Left hindlimb (tissue), 1 donor: ENCODE data around the gene SMARCD3.
A peak's percentile ranks its signal among the peaks of the same experiment; 100 is the strongest.

Experiments
- DNase-seq: peaks from one replicate; pipeline ENCODE4 v3.0.0-alpha.2; 2018

SMARCD3 gene

GRCh38 chr7:151248346-151249033 is at the start of gene SMARCD3:
TSS of gene SMARCD3 (minus strand) at chr7:151248694. CDS start at chr7:151248562, 132 bp downstream.
- peak; percentile 82 for DNase-seq

DNA sequence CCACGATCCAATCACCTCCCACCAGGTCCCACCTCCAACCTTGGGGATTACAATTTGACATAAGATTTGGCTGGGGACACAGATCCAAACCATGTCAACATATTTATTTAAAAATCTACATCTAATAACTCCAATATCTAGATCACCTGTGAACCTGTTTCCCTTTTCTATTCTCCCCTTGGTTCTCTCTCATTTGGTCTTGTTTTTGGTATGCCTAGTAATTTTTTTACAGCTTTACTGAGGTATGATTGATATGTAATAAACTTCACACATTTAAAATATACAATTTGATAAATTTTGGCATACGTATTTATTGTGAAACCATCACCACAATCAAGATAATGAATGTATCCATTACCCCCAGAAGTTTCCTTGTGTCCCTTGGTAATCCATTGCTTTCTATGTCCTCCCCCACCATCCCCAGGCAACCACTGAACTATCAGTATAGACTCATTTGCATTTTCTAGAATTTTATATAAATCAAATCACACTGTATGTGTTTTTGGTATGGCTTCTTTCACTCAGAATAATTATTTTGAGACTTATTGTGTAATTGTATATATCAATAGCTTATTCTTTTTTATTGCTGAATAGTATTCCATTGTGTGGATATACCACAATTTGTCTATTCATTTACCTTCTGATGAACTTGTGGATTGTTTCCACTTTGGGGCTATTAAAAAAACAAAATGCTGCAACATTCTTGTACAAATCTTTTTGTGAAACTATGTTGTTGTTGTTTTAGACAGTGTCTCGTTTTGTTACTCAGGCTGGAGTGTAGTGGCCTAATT is 47.9 kb upstream of the SMARCD3 start:
- no peak for DNase-seq

DNA sequence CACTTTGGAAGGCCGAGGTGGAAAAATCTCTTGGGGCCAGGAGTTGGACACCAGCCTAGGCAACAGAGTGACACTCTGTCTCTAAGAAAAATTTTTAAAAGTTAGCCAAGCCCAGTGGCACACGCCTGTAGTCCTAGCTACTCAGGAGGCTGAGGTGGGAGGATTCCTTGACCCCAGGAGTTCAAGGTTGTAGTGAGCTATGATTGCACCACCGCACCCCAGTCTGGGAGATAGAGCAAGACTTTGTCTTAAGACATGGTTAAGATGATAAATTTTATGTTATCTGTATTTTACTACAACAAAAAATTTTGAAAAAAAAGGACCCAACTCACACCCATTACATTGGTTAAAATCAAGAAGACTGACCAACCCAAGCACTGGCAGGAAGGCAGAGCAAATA is 44.4 kb upstream of the SMARCD3 start:
- no peak for DNase-seq

- DNase-seq, result no peak
These were observed 42.7 kb upstream of the SMARCD3 start for GRCh38 chr7:151291206-151291605.

GRCh38 chr7:151290355-151290760 is 41.9 kb upstream of the SMARCD3 start:
- no peak for DNase-seq

DNA sequence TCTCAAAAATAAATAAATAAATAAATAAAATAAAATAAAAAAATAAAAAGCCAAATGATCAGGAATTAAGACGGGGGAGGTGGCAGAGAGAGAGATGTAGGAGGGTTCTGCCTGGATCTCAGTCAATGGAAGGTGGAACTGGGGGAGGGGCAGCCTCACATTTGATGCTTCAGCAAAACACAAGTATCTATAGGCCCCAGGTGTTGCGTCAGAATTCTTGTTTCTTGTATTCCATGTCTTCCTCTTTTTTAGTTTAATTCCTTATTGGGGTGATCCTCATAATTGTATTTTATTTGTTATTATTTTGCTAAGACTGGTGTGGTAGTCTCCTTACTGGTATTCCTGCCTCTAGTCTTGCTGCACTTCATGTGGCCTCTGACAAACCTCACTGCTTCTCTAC is 41.4 kb upstream of the SMARCD3 start:
- no peak for DNase-seq

DNA sequence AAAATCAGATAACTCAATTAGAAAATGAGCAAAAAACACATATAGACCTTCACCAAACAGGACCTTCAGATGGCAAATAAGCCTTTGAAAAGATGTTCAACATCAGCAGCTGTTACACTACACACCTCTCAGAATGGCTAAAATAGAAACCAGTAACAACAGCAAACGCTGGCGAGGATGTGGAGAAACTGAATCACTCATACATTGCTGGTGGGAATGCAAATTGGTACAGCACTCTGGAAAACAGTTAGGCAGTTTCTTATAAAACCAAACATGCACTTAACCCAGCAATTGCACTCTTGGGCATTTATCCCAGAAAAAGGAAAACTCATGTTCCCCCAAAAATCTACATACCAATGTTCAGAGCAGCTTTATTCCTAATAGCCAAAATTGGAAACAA is 37.7 kb upstream of the SMARCD3 start:
- no peak for DNase-seq

DNA sequence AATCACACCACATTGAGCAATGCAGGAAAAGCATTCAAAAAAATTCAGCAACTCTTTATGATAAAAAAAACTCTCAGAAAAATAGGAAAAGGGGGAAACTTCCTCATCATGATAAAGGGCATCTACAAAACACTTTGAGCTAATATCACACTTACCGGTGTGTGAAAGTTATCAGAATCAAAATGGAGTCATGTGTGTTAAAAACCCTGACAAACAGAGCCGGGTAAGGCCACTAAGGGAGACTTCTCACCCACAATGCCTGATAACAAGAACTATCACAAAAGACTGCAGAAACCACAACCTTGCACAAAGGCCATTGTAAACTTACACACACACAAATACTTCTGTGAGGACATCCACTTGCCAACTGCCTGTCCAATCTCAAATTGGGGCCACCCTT is 34.8 kb upstream of the SMARCD3 start:
- DNase-seq, result no peak

GRCh38 chr7:151282111-151282510 is 33.6 kb upstream of the SMARCD3 start:
- DNase-seq, result no peak

DNA sequence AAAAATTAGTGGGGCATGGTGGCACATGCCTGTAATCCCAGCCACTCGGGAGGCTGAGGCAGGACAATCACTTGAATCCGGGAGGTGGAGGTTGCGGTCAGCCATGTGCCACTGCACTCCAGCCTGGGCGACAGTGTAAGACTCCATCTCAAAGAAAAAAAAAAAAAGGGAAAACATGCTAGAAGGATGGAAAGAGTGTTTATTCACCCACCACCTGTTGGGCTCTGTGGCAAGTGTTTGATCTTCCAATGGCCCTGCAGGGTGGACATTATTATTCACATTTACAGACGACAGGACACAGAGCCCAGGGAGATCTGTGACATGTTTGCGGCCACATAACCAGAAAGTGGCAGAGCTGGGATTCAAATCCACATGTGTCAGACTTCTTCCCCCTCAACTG is 33.2 kb upstream of the SMARCD3 start:
- DNase-seq, result no peak

- no peak for DNase-seq
These were observed 32.0 kb upstream of the SMARCD3 start for GRCh38 chr7:151280388-151281019.

DNA sequence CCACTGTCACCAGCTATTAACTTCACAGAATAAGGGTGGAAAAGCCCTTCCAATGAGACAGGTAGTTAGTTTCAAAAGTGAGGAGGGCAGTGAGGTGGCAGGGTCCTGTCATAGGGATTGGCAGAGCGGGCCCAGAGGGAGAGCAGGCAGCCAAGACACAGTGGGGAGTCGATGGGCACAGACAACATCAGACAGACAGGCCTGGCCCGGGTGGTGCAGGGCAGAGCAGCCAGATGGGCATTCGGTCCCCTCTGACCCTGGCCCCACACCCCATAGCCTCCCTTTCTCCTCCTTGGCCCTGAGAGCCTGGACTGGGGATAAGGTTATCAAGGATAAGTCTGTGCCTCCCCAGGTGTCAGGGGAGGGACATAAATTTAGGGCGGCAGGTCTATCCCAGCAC is 31.4 kb upstream of the SMARCD3 start:
- DNase-seq, result no peak

DNA sequence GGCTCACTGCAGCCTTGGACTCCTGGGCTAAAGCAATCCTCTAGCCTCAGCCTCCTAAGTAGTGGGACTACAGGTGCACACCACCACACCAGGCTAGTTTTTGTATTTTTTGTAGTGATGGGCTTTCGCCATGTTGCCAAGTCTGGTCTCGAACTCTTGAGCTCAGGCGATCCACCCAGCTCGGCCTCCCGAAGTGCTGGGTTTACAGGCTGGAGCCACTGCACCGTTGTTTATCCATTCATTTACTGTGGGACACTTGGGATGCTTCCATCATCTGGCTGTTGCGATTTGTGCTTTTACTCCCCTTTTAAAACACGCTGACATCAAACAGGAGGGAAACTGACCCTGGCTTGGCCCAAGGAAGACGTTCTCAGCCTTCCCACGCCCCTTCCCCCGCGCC is 30.5 kb upstream of the SMARCD3 start:
- DNase-seq, result no peak

GRCh38 chr7:151277631-151278030 is 29.1 kb upstream of the SMARCD3 start:
- DNase-seq, result no peak

GRCh38 chr7:151276666-151277590 is 28.4 kb upstream of the SMARCD3 start:
- DNase-seq, result peak; percentile 76

DNA sequence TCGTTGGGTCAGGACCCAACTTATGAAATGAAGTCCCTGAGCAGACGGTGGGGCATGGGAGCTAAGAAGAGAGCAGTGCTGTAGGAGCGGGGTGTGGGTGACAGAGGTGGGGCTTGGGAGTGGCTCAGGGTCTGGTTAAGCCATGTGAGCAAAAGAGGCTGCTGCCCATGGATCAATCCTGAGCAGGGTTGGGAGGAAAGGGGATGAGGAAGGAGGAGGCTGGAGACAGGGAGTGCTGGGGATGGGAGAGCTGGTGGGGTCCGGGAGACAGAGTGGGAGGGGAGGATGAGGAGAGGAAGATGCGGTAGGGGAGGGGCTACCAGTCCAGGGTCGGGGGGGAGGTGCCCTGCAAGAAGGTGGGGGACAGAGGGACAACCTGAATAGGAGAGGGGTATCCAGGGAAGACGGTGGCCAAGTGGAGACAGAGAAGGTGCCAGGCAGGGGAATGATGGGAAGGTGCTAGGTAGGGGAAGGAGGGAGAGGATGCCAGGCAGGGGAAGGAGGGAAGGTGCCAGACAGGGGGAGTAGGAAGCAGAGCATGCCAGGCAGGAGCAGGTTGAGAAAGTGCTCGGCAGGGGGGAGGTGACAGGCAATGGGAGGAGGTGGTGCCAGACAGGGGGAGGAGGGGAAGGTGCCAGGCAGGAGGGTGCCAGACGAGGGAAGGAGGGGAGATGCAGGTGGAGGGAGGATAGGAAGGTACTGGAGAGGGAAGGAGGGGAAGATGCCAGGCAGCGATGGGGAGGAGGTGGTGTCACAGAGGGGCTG is 27.5 kb upstream of the SMARCD3 start:
- DNase-seq, result no peak

DNA sequence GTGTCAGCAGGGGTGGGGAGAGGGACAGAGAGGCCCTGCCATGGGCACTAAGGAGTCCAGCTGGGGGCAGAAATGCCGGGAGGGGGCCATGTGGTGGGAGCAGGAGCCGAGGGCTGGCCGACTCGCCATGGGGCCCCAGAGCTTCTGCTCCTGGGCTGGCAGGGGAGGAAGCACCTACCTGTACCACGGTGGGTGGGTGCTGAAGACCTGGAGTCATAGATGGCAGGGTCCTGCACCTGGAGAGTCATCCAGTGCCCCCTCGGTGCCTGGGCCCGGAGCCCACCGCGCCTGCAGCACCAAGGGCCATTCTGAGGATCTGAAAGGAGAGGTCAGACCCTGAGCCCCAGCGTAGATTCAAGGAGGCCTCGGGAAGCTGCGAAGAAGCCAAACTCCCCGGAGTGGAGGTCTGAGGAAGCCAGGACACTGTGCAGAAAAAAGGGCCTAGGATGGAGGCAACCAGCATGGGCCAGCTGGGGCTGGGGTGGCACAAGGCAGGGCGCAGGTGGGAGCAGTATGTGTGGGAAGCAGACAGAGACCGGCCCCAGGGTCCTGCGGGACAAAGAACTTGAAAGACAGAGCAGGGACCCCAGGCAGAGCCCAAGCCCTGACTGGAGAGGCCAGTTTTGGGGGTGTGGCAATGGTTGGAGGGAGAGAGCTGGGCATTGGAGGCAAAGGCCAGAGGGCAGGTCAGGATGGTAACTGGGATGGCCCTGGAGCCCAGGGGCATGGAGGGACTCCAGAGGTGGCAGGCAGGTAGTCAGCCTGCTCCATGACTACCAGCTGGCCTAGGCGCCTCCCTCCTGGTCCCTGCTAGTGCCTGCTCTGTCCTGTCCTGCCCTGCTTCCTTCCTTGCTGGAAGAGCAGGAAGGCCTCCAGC is 26.7 kb upstream of the SMARCD3 start:
- DNase-seq, result no peak

DNA sequence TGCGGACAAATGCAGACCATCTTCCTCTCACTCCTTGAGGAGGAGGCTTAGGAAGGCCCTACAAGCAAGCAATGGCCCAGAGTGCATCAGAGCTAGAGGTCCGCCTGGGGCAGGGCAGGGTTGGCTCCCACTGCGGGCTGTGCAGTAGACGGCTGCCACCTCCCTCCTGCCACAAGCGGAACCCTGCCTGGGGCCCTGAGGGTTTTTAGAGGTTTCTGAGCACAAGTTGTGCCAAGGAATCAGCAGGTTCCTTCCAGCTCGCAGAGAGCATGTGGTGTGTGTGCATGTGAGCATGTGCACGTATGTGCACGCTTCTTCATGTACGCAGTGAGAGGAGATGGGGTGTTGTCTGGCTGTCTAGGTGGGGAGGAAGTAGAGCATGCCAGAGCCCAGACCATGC is 25.9 kb upstream of the SMARCD3 start:
- no peak for DNase-seq

DNA sequence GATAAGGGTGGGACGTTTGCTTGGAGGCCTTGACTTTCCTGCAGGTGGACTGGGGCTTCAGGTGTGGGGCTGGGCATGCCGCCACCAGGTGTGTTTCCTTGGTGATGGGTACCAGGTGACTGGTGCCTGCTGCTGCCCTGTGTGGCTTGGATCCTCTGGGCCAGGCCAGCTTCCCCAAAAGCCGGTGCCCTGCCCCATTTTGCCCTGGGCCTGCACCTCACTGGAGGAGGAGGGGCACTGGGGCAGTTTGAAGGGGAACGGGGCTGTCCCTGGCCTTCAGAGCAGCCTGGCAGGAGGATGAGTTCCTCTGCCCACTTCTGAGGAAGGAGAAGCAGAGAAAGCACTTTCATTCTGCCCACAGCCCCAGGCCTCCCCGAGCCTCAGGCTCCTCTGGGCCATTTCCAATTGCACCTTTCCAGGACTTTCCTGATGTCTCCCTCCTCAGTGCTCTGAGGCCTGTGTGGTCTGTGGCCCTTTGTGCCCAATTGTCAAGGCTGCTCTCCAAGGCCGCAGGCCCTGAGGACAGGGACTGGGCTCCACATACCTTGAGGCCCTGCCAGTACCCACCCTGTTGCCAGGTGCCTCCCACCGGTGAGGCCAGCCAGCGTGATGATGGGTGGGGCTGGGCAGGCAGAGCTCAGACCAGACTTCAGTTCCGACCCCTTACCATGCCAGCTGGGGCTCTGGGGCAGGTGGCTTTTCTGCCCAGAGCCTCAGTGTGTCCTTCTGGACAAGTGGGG is 25.3 kb upstream of the SMARCD3 start:
- DNase-seq, result no peak

DNA sequence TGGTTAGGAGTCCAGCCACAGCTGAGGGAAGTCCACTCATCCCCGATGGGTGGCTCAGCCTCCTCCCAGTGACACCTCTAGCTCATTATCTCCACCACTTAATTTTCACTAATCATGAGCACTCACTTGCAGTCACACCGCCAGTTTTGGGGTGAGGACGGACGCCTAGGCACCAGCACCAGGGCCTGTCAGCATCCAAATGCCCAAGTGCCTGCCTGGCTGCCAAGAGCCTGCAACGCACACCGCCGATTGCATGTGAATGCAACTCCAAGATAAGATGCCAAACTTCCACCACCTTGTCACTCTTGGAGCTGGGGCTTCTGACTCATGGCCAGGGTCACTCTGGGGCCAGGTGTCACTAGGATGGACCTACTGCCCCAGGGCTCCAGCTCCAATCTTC is 24.4 kb upstream of the SMARCD3 start:
- no peak for DNase-seq
